Keratinocyte (primary cell): Measurements from ENCODE around the gene CLIC3.

Experiments
- EZH2 ChIP-seq: IDR thresholded peaks from one replicate; pipeline ENCODE4 v1.6.1; 2012; ENCODE audit warnings: inconsistent platforms, mild to moderate bottlenecking, low read length, moderate library complexity
- TF ChIP-seq, protein P1 (sequence below), 3 experiments: IDR thresholded peaks in 1 of 3; conservative IDR thresholded peaks in 1 of 3; optimal IDR thresholded peaks in 1 of 3; 2 replicates in 2 of 3; 3 replicates in 1 of 3; pipeline versions ENCODE3 to v1.5.1; 2011; ENCODE audit warnings: low read length in 3 of 3, mild to moderate bottlenecking in 3 of 3, moderate library complexity in 2 of 3, control low read depth in 1 of 3, inconsistent platforms in 1 of 3; ENCODE audit not compliant: insufficient read depth in 2 of 3; ENCODE audit errors: extremely low read depth in 1 of 3

DNA sequence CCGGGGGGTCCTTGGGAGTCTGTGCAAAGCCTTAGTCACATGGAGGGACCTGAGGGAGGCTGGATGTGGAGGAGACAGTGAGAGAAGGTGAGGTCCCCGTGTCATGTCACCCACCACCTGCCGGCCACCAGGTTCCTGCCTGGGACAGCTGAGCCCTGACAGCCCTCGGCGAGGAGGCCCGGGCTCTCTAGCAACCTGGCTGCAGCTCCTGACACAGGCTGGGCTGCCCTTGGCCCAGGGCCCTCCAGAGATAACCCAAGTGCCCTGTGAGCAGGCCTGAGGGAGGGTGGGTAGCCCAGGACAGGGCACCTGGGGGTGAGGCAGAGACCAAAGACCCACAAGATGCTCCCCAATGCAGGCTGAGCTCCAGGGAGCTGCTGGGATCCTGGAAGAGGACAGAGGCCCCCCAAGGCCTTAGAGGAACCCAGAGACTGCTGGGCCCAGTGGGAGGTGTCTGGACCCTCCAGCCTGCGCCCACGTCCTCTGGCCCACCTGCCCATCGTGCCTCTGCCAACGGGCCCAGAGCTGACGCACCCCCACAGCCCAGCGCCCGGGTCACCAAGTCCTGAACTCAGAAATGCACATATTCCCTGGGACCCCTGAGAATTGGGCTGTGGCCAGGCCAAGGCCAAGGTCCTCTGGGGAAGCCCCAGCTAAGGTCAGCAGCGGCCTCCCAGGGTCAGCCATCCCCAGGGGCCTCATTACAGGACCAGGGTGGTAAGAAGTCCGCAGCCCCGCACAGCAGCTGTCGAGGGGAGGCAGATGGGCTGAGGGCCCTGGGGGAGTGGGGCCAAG lies 27.8 kb downstream of the CLIC3 start:
- TF ChIP-seq, protein P1, sequence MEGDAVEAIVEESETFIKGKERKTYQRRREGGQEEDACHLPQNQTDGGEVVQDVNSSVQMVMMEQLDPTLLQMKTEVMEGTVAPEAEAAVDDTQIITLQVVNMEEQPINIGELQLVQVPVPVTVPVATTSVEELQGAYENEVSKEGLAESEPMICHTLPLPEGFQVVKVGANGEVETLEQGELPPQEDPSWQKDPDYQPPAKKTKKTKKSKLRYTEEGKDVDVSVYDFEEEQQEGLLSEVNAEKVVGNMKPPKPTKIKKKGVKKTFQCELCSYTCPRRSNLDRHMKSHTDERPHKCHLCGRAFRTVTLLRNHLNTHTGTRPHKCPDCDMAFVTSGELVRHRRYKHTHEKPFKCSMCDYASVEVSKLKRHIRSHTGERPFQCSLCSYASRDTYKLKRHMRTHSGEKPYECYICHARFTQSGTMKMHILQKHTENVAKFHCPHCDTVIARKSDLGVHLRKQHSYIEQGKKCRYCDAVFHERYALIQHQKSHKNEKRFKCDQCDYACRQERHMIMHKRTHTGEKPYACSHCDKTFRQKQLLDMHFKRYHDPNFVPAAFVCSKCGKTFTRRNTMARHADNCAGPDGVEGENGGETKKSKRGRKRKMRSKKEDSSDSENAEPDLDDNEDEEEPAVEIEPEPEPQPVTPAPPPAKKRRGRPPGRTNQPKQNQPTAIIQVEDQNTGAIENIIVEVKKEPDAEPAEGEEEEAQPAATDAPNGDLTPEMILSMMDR (optimal IDR thresholded peaks at IDR 0.05 in 1 of 3, IDR thresholded peaks at IDR 0.05 in 1 of 3, conservative IDR thresholded peaks at IDR 0.05 in 1 of 3; ENCODE audit: extremely low read depth in 1 of 3, insufficient read depth in 2 of 3, low read length in 3 of 3), result no peak
- no peak for TF ChIP-seq EZH2
